T47D (cell line): ENCODE data around the gene ASTN2.

Source experiments
- DNase-seq, 2 experiments: peaks; one replicate each; pipeline versions ENCODE4 v3.0.0 to v3.0.0-alpha.2; 2011 to 2012; ENCODE audit warnings: low read depth in 1 of 2, low spot score in 1 of 2
- JUND ChIP-seq: IDR thresholded peaks from 2 replicates; pipeline ENCODE4 v1.6.1; 2012; ENCODE audit warnings: low read depth
- in situ Hi-C: cut with HindIII; loops from 2 replicates; pipeline ENCODE4 v1.10.0; 2016; ENCODE audit warnings: low sequenced_read_pairs, low pct_unique_long_range_greater_than_20kb

ASTN2 gene

DNA sequence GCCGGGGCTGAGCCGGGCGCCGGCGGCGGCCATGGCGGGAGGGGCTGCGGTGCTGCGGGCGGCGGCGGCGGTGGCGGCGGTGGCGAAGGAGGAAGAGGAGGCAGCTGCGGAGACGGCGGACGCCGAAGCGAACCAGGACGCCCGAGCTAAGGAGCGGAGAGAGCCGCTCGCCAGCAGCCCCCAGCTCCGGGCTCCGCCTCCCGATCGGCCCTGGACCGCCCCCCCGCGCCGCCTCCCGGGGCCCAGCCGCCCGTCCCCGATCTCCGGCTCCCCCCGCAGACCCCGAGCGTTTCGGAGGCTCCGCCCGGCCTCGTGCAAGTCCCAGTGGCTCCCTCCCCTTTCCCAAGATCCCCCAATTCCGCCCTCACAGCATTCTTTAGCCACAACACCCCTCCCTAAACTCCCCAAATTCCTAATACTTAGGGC, at the start of gene ASTN2:
ASTN2 (minus strand) TSS at position 152 of the 426 bp plus-strand sequence; CDS start at position 33, 119 bp downstream.
- no peak for TF ChIP-seq JUND
- in situ Hi-C loops: no loop called here
- peak in 1 of 2 experiments; percentile 84 for DNase-seq

DNA sequence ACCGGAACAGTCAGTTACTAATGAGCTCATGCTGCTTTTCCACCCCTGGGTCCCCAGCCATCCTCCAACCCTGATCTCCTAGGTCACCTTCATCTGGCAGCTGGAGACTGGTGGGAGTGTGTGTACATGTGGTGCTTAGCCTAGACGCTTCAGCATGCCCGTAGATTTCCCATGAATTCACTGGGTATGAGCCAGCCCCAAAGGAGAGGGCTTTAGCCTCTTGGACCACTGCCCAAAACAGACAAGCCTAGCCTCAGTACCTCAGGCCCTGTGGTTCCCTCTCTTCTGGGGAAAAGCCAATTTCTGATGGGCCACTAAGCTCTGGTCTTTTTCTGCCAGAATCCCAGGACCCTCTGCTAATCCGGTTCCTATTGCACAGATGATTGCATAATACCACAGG, 48.0 kb upstream of the ASTN2 start:
- no peak for TF ChIP-seq JUND
- in situ Hi-C loops: no loop called here
- DNase-seq: no peak

- no peak for DNase-seq
- in situ Hi-C loops: no loop called here
- TF ChIP-seq JUND: no peak
Measured at GRCh38 chr9:117461386-117461785, 46.5 kb upstream of the ASTN2 start.

GRCh38 chr9:117460743-117461142, 45.9 kb upstream of the ASTN2 start:
- TF ChIP-seq JUND: no peak
- in situ Hi-C loops: no loop called here

GRCh38 chr9:117459913-117460312, 45.1 kb upstream of the ASTN2 start:
- in situ Hi-C loops: no loop called here
- DNase-seq: no peak
- no peak for TF ChIP-seq JUND

More at GRCh38 chr9:117460743-117461142, 45.9 kb upstream of the ASTN2 start:
- no peak for DNase-seq

DNA sequence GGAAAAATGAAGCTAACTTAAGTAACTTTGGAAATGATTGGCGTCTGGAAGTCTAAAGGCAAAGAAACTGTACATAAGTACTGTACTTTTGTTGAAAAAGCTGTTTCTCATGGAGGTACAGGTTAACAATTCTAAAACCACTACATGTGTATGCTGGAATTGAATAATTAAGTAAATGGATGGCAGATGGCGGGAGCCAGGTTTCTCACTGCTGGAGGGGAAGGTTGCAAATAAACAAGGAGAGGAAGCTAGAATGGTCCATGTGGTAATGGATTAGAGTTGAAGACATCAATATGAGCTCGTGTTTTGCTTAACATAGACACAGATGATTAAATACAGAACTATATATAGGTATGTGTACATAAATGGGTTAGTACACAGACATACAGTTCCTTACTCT, 43.2 kb upstream of the ASTN2 start:
- in situ Hi-C loops: no loop called here
- no peak for TF ChIP-seq JUND
- no peak for DNase-seq

DNA sequence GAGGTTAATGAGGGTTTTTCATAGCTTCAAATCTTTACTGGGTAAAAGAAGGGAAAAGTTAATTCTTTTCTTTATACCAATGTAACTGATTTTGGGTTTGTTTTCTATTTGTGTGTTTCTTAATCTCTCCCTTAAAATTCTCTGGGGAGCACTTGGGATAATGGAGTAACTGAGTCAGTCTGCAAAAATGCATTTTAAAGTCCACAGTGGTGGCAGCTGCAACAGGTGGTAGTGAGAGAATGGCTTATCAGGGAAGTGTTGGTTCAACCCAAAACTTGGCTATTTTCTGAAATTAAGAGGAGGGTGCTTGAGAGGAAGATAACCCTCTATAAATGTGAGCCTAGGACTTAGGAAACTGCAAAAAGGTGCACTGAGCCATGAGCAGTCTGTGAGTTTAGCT, 39.9 kb upstream of the ASTN2 start:
- TF ChIP-seq JUND: no peak
- in situ Hi-C loops: no loop called here
- DNase-seq: no peak

DNA sequence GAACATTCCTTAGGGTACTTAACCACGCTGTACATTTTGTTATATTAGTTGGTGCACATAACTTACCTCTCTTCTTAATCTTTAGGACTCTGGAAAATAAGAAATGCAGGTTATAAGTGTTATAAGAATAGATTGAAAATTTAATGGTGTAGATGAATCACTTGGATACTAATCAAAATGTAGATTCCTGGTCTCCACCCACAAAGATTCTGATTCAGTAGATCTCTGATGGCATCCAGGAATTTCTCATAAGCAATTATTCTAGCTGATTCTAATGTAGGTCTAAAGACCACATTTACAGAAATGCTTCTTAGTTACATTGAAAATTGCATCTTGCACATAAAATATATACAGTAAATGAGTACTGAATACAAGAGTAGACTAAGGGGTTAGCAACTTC, 38.9 kb upstream of the ASTN2 start:
- in situ Hi-C loops: no loop called here
- DNase-seq: no peak
- no peak for TF ChIP-seq JUND

- DNase-seq: no peak
- no peak for TF ChIP-seq JUND
- in situ Hi-C loops: no loop called here
Measured at GRCh38 chr9:117451311-117451710, 36.5 kb upstream of the ASTN2 start.

- DNase-seq: peak; percentile 16 to 65
- TF ChIP-seq JUND: no peak
- in situ Hi-C loops: no loop called here
Measured at GRCh38 chr9:117448066-117448465, 33.2 kb upstream of the ASTN2 start.

DNA sequence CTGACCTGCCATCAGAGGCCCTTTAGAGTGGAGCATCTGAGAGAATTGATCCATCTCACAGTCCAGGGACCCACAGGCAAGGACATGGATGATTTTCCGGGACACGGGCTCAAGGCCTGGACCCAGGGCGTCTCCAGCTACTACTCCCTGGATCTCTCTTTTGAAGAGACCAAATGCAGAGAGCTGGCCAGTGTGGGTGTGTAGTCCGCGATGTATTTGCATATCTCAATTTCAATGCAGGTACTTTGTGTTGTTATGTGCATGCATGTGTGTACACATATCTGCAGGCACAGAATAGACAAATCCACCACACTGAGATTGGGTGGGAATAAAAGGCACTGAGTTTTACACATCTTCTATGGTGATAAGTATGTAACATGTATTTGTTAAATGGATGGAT, 30.8 kb upstream of the ASTN2 start:
- TF ChIP-seq JUND: no peak
- in situ Hi-C loops: no loop called here
- no peak for DNase-seq

DNA sequence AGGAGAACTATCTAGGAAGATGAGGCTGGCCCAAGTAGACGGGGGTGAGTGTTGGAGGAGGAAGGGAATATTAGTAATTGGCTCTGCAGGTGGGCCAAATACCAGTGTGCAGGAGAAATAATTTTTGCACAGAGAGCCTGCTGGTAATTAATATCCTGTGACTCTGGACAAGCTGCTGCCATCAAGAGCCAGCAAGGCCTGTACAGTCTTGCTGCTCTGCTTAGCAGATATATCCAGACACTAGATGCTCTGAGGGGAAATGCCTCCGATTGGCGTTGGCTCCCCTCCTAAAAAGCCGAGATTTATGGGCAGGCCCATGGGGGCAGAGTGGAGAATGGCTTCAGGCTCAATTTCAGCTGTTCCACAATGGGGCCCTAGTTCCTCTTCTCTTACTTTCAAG, 29.6 kb upstream of the ASTN2 start:
- TF ChIP-seq JUND: no peak
- in situ Hi-C loops: no loop called here
- no peak for DNase-seq

GRCh38 chr9:117437283-117437682, 22.4 kb upstream of the ASTN2 start:
- DNase-seq: no peak
- in situ Hi-C loops: no loop called here
- no peak for TF ChIP-seq JUND

- DNase-seq: no peak
- no peak for TF ChIP-seq JUND
- in situ Hi-C loops: no loop called here
Measured at GRCh38 chr9:117435630-117436261, 20.9 kb upstream of the ASTN2 start.
